Mucosa of descending colon (tissue), 3 donors: ENCODE measurements around the gene GAS2. TPM values are rescaled to one million over a fixed set of nuclear protein-coding genes. Genes with fewer than 3 reads are reported as not detected.

ENCODE experiments used
- ATAC-seq: fragments of 200-7000 bp; cut with Tn5 transposase; one replicate; pipeline ENCODE4 v1.9.1; 2020; ENCODE audit warnings: mild to moderate bottlenecking, moderate library complexity
- DNase-seq, 3 donors: peaks; one replicate each; pipeline ENCODE4 v3.0.0-alpha.2; 2020
- H3K36me3 ChIP-seq: fragments of 200-600 bp; one replicate; pipeline ENCODE4 v1.8.0; 2021; ENCODE audit warnings: low read depth, mild to moderate bottlenecking
- H3K4me1 ChIP-seq: fragments of 200-600 bp; one replicate; pipeline ENCODE4 v1.8.0; 2021; ENCODE audit warnings: low read depth, mild to moderate bottlenecking
- H3K4me3 ChIP-seq: fragments of 200-600 bp; one replicate; pipeline ENCODE4 v1.8.0; 2021; ENCODE audit warnings: mild to moderate bottlenecking
- H3K9me3 ChIP-seq: fragments of 200-600 bp; one replicate; pipeline ENCODE4 v1.8.0; 2021; ENCODE audit warnings: mild to moderate bottlenecking
- intact Hi-C, 2 donors: fragments of 100-400 bp; cut with DNase I in 1 of 2; cut with micrococcal nuclease in 1 of 2; formaldehyde crosslinking; loops; one replicate each; pipeline versions ENCODE4 v1.11.0 to v1.11.1; 2022; cut with DNase I, micrococcal nuclease
- total RNA-seq, 3 donors: library from RNA; stranded (reverse); fragmentation: NEBNext Ultra II Directional in 2 of 3; extraction: Animal tissue kit (Norgen Biotek cat#: 25700) in 2 of 3; gene quantifications; one replicate each; pipeline versions ENCODE4 v1.2.1 to v1.2.4, GENCODE V29; 2021 to 2023
- TF ChIP-seq, protein P1 (sequence below): fragments of 200-600 bp; IDR thresholded peaks from one replicate; pipeline ENCODE4 v1.8.0; 2022; ENCODE audit warnings: antibody characterized with exemption, mild to moderate bottlenecking
- donor health status: DM: no; HTN: no; CAD: no; lungs with moderate emphysema.
- donor health status: DM: no; HTN: no; CAD: no.
- donor health status: DM: no; HTN: yes; CAD: no.

Gene GAS2
- total RNA-seq, 3 donors from 2014 or later = 2.0 to 2.8 (median 2.5) TPM

DNA sequence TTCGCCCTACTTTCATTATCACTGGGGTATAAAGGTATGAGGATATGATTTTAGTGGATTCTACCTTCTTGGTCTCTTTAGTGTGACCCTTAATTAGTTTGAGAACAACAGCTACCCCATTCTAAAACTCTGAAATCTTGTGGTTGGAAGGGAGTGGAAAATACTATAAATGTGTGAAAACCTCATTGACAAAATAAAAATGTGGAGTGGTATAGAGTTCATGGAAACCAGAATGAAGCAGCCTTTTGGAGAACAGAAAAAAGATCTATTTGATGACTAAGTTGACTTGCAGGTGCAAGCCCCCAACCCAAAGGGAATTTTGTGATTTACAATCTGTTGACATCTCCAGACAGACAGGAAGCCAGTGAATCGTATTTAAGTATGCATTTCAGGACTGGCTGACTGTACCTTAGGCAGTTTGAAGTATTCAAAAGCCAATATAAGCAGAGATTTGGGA, 75.8 kb downstream of the GAS2 start:
- Histone ChIP-seq H3K4me1 (no peaks in the 10 kb centered on the region), H3K36me3 (no peaks in the 10 kb centered on the region), H3K4me3 (no peak overlapping the region), H3K9me3 (no peaks in the 10 kb centered on the region)
- DNase-seq (no peak), ATAC-seq (no peak)
- TF ChIP-seq, protein P1, sequence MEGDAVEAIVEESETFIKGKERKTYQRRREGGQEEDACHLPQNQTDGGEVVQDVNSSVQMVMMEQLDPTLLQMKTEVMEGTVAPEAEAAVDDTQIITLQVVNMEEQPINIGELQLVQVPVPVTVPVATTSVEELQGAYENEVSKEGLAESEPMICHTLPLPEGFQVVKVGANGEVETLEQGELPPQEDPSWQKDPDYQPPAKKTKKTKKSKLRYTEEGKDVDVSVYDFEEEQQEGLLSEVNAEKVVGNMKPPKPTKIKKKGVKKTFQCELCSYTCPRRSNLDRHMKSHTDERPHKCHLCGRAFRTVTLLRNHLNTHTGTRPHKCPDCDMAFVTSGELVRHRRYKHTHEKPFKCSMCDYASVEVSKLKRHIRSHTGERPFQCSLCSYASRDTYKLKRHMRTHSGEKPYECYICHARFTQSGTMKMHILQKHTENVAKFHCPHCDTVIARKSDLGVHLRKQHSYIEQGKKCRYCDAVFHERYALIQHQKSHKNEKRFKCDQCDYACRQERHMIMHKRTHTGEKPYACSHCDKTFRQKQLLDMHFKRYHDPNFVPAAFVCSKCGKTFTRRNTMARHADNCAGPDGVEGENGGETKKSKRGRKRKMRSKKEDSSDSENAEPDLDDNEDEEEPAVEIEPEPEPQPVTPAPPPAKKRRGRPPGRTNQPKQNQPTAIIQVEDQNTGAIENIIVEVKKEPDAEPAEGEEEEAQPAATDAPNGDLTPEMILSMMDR = no peak
- intact Hi-C loops = no loop called here

DNA sequence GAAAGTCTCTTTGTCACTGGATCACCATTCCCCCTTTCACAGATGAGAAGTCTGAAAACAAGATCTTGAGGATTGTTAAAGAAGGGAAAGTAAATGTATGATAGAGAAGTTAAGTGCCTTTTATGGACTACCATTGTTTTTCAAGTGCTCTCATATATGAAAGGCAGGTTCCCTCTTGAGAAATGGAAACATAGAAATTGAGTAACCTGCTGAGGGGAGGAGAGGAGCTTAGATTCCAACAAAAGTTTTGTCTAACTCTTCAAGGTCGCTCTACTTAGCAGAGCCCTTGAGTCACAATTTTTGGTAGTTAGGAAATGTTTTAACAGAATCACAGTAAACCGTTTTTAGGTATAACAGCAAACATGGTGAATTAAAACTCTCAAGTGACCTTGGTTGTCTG, 83.1 kb downstream of the GAS2 start:
- intact Hi-C loops = no loop called here
- TF ChIP-seq, protein P1 = no peak
- H3K4me3 ChIP-seq = no peak overlapping the region
- no peaks in the 10 kb centered on the region for H3K9me3 ChIP-seq
- no peaks in the 10 kb centered on the region for H3K4me1 ChIP-seq
- H3K36me3 ChIP-seq = no peaks in the 10 kb centered on the region
- no peak for DNase-seq
- ATAC-seq = no peak

DNA sequence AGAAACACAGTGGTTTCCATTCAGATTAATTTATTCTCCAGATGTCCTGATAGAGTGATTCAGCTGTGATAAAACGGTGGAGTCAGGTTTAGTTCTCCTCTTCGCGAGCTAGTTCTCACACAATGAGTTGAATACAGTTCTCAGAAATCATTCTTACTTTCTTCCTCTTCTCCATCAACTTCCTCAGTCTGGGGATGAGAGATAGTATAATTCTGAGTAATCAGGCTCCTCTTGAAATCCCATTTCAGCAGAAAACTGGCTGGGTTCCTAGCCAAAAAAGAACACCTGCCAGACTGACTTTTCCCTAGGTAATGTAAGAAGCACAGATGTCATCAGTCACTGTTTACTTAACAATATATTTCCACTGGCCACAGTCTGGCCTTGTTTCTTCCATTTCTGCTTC, 86.5 kb downstream of the GAS2 start:
- no peaks in the 10 kb centered on the region for H3K36me3 ChIP-seq
- TF ChIP-seq, protein P1 = no peak
- intact Hi-C loops = no loop called here
- H3K9me3 ChIP-seq = no peaks in the 10 kb centered on the region
- ATAC-seq (no peak), DNase-seq (no peak)
- no peaks in the 10 kb centered on the region for H3K4me1 ChIP-seq
- no peak overlapping the region for H3K4me3 ChIP-seq

DNA sequence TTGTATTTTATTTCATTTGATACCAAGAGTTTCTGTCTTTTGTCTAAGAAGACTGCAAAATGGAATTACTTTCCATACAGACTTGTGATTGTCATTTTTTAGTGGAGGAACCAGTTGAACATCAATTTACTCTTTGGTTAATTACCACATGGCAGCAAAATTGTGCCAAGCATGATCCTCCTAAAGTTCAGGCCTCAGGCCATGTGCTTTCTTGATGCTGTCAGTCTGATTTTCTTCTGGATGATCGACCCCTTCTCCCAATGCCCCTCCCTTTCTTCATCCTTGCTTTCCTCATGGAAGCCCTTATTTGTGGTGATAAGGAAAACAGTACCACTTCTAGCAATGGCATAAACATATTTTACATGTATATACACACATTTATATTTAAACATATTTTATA, 87.0 kb downstream of the GAS2 start:
- ATAC-seq = no peak
- Histone ChIP-seq H3K36me3 (no peaks in the 10 kb centered on the region), H3K4me1 (no peaks in the 10 kb centered on the region), H3K4me3 (no peak overlapping the region), H3K9me3 (no peaks in the 10 kb centered on the region)
- no peak for DNase-seq
- TF ChIP-seq, protein P1 = no peak
- intact Hi-C loops = no loop called here

DNA sequence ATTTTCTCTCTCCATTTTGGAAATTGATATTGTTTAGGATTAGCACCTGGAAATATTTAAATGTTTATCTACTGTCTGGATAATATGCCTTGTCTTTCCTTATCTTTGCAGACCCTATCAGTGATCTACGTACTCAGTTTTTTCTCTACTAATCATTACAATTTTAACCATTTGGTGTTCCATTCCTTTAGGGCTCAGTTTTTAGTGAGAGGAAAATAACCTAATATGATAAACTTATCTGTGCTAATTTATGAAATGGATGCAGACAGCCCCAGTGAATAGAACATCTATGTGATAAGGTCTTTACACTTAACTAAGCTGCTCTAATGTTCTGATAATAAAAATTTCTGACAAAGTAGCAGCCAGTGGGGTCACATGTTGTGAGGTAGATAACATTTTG, 94.7 kb downstream of the GAS2 start:
- TF ChIP-seq, protein P1 = no peak
- H3K4me1 ChIP-seq = no peaks in the 10 kb centered on the region
- H3K4me3 ChIP-seq = no peak overlapping the region
- ATAC-seq = no peak
- no peak for DNase-seq
- no peaks in the 10 kb centered on the region for H3K36me3 ChIP-seq
- H3K9me3 ChIP-seq = no peaks in the 10 kb centered on the region
- intact Hi-C loops = no loop called here

DNA sequence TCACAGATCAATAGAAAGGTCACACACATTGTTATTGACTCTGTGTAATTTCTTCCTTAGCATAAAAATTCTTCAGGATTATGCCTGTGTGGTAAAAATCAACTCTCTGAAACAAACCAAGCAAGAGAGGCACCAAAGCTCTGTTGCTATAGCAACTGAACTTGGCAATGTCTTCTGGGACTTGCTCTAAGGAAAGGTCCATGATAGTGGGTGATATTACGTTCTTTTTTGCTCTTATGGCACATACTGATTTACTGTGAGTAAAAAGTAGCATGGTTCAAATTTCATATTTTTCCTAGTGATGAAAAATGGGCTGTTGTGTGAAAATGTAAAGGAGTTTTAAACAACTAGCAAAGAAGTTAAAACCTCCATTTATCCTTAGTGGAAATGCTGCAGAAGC, 96.8 kb downstream of the GAS2 start:
- H3K9me3 ChIP-seq = no peaks in the 10 kb centered on the region
- H3K4me3 ChIP-seq = no peak overlapping the region
- TF ChIP-seq, protein P1 = no peak
- intact Hi-C loops = no loop called here
- no peaks in the 10 kb centered on the region for H3K4me1 ChIP-seq
- DNase-seq (no peak), ATAC-seq (no peak)
- no peaks in the 10 kb centered on the region for H3K36me3 ChIP-seq
